DOHH2 (cell line): Measurements from ENCODE around the gene NANP.

ENCODE experiments used
- CTCF ChIP-seq: fragments of 200-600 bp; sonication (generic); IDR thresholded peaks from one replicate; pipeline ENCODE4 v1.5.1; 2014; ENCODE audit warnings: antibody characterized with exemption, mild to moderate bottlenecking, low read depth, low read length; ENCODE audit not compliant: poor library complexity, severe bottlenecking
- EZH2phosphoT487 ChIP-seq: fragments of 200-600 bp; sonication (generic); IDR thresholded peaks from 2 replicates; pipeline ENCODE4 v1.6.1; 2017; ENCODE audit warnings: borderline replicate concordance, mild to moderate bottlenecking, antibody characterized with exemption, low read length, moderate library complexity, mixed read lengths

GRCh38 chr20:25600632-25601031 lies 23.2 kb downstream of the NANP start:
- TF ChIP-seq CTCF (no peak), EZH2phosphoT487 (no peak)
